Measurements from ENCODE around the gene CEP72.
"Not testable (repeated sequence)": the region's sequence is repeated elsewhere in the genome, so short reads cannot be mapped to it uniquely, and the experiment has no call there.

DNA sequence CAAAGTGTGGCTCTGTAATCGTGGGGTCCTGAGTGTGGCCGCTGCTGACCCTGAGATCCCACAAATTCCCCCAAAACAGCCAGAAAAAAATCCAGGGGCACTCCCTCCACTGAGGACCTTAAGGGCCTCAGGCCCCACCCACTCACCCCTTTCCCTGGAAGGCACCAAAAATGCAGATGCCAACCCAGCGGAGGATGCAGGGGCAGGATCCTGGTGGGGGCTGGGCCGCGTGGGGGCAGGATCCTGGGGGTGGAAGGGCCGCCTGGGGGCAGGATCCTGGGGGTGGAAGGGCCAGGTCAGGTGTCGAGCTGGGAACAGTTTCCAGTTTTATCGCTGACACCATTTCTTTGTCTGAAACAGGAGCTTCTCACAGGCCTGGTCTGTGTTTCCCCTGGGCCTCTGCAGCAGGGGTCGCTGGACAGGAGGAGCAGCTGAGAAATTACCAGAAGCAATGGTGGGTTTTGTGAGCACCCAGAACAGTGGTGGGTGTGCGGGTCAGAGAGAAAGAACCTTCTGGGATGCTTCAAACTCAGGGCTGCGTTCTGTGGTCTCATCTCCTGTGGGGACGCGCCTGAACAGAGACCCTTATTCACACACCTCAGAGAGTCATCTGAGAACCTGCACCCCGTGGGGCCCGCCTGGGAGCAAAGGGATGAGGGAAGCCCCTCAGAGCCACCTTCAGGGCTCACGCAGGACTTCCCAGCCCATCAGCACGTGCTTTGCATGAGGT, 67.2 kb downstream of the CEP72 start:
- TF ChIP-seq SUZ12 (IDR thresholded peaks at IDR 0.05); BHLHE40 (IDR thresholded peaks at IDR 0.05; ENCODE audit: borderline replicate concordance); FOXA1 (IDR thresholded peaks at IDR 0.05); FOXM1 (IDR thresholded peaks at IDR 0.05; ENCODE audit: borderline replicate concordance); SP1 (IDR thresholded peaks at IDR 0.05); L3MBTL2 (conservative IDR thresholded peaks at IDR 0.05): not testable (repeated sequence)
- TF ChIP-seq, protein P1, sequence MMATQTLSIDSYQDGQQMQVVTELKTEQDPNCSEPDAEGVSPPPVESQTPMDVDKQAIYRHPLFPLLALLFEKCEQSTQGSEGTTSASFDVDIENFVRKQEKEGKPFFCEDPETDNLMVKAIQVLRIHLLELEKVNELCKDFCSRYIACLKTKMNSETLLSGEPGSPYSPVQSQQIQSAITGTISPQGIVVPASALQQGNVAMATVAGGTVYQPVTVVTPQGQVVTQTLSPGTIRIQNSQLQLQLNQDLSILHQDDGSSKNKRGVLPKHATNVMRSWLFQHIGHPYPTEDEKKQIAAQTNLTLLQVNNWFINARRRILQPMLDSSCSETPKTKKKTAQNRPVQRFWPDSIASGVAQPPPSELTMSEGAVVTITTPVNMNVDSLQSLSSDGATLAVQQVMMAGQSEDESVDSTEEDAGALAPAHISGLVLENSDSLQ (IDR thresholded peaks at IDR 0.05): not testable (repeated sequence)
